ENCODE results near the gene SHROOM3.

The SHROOM3 gene

DNA sequence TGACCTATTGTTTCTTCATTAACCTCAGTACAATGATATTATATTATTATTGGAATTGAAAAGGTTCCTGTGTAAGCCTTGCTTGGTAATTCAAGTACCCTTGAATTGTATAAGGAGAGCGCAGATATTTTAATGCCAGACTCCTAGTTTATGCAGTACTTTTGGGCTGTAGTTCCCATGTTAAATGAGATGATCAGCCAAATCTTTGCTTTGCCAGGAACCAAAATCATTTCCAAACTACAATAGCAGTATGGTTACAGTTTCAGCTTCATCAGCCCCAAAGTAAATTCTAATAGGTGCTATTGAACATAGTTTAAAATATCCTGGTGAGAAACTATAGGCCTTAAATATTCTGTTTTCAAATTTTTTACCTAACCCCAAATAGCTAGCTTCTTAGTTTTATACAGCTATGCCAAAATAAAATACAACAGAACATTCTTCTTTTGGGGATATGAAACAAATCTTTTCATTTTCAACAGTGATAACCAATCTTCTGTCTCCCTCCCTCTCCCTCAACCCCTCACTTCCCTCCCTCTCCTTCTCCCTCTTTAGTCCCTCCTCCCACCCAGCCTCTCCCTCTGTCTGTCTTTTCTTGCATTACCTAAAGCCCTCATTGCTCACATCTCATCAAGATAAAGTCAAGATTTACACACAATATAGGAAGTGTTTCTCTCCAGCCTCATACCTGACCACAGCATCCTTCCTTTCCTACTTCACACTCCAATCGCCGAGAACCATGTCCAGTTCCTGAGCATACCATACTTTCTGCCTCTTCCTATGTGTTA lies 190.1 kb downstream of the SHROOM3 start:
- no peak for DNase-seq (ENCODE audit: low spot score)

DNA sequence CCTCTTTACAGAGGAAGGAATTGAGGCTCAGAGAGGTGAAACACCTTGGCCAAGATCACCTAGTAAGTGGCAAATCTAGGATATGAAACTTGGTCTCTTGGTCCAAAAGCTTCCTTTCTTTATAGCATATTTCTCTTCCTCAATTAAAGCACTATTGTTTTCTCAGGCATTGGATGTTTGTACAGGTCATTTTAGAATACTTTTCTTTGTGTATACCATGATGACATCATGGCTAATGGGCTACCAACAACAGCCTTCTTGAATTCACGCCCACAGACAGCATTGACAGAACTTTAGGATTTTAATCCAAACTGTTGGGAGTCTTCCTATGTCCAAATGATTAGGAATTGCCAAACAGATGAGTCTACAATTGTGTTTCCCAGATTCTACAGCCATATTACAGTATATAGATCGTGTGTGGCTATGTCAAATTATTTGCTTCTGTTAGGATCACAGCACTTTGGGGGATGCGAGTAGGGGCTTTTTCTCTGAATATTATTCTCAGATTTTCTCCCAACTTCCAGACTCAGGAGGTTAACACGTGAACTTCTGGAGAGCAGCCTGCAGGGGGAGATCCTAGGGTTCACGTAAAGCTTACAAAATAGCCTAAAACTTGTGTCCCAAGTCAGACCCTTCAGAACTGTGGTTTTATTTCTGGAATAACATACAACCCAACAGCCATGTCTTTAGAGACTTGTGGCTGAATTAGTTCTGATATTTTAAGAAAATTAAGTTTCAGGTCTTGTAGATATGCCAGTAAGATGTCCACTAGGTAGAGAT lies 191.8 kb downstream of the SHROOM3 start:
- DNase-seq (ENCODE audit: low spot score), result no peak

DNA sequence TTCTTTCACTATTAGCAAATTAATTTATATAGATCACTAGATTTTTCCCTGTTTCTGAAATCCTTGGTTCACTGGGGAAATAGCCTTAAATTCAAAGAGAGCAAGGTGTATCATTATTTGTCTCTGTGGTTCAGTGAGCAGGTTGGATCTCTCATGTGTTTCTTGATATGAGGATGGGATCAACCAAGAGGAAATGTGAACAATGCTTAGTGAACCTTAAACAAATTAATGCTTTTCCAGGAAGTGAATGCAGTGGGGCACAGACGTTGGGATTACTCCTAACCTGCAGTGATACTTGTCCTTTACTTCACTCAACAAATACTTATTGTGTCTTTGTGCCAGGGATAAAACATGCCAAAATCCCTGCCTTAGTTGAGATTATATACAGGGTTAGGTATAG lies 193.2 kb downstream of the SHROOM3 start:
- DNase-seq (ENCODE audit: low spot score), result no peak

DNA sequence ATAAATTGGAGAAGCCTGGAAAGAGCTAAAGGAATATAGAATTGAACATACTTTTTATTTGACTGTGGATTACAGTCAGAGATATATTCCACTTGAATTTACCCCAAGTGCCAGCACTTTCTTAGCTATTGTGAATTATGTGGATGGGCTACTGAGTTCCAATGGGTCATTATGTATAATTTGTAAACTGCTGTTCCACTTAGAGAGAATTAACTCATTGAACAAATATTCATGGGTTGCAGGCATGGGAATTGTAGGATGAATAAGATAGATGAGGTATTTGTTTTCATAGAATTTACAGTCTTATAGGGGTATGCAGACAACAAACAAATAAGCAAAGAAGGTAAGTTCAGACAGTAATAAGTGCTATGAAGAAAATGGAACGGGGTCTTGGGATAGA lies 195.7 kb downstream of the SHROOM3 start:
- no peak for DNase-seq (ENCODE audit: low spot score)

DNA sequence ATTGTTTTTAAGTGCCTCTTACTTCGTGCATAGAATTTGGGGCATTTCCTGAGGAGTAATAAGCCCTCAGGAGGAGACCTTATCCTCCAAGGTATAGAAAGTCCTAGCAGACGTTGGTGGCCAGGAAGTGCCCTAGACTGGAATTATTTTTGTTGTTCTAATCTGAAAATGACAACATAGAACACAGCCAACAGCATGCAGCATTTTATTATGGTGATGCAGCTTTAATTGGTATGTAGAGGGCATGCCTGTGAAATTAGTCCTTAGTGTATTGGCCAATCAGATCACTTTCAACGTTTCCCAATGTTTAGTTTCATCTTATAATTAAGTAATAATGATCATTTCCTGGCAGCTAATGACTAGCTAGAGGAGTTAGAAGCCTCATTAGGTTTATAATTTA lies 199.2 kb downstream of the SHROOM3 start:
- peak; percentile 68 for DNase-seq (ENCODE audit: low spot score)

DNA sequence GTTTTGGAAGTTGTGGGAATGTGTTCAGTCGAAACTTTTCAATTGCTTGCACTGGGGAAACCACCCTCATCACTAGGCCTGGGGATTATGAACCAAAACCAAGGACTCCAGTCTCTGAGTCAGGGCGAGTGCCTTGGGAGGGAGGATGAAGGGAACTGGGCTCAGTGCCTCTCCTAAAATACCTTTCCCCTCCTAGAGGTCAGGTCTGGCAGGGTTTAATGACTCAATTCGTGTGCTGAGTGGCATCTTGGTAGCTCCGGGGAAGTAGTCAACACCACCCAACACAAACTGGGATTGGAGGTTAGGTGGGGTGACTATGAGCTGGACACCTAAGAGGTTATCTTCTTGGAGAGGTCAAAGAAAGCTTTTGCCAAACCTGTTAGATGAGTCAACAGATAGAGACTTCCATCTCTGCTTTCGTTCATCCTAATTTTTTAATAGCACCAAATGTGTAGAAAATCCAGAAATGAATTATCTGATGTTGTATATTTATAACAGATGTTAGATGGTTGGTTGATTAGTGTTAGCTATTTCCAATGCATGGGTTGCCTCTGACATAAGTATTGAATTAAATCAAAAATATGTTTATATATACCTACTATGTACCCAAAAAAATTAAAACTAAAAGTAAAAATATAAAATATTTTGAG lies 202.8 kb downstream of the SHROOM3 start:
- DNase-seq (ENCODE audit: low spot score), result no peak

DNA sequence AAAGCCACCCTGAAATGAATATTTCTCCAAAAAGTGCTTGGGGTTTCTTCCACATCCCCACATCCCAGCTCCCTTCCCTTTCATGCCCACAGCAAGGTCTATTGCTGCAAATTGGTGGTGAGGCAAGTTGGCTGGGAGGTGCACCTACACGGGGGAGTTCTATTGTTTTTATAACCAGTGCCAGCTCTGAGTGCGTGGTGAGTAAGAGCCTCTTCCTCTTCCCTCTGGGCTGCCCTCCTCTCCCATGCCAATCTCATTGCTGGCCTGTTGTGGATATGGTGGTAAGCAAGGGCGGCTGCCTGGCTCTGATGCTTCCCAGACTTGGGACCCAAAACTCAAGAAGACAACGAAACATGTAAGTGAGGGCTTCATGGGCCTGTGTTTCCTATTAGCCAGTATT lies 204.3 kb downstream of the SHROOM3 start:
- DNase-seq (ENCODE audit: low spot score), result no peak

DNA sequence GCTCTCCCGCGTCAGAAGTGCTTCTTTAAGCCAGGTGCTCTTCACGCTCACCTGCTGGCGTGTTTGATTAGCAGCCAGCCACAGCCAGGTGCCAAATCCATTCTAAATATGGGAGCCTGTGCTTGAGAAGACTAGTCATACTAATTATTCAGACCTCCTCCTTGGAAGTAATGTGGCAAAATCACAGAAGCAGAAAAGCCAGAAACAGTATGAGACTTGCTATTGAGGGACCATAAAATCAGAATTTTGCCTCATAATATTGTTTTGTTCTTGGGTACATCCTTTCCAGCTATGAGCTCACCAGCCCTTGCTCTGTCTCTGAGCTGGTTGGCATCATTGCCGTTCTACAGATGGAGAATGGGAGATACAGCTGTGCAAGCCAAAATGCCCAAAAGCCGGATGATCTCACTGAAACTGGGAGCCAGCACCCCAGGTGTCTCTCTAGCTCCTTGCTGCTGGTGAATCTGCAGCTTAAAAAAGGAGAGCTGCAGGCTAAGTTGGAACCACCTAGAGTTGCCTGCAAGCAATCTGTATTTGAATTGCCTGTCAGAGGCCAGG lies 205.4 kb downstream of the SHROOM3 start:
- DNase-seq (ENCODE audit: low spot score), result no peak

DNA sequence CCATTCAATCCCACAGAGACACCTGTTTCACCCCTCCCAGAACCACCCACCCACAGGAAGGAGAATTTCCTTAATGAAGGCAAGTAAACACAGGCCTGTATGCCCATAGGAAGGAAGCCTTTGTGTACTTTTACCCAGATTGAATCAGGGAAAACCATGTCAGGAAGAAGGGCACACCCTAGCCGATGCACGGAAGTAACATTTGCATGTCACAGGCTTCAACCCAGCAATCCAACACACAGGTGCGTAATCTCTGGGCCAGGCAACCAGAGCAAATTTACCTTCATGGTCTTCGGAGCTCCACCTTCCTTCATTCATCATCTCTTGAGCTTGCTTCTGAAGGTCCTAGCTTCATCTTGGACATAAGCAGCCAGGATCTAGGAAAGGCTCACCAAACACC lies 206.3 kb downstream of the SHROOM3 start:
- DNase-seq (ENCODE audit: low spot score), result no peak

DNA sequence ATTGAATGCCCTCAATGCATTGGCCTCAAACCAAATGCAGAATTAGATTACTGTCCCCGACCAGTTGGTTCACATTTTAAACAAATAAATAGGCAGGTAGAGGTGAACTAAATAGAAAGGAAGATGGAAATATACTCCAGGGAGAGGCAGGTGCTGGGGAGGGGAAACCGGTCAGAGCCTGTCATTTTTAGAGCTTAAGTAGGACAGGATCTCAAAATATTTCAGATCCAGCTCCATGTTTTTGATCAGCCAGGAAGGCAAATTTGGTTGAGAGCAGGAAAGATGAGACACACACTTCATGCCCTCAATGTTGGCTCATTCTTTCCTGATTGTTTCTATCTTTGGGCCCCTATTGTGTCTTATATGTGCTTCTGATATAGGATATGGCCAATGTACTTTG lies 206.7 kb downstream of the SHROOM3 start:
- DNase-seq (ENCODE audit: low spot score), result no peak

DNA sequence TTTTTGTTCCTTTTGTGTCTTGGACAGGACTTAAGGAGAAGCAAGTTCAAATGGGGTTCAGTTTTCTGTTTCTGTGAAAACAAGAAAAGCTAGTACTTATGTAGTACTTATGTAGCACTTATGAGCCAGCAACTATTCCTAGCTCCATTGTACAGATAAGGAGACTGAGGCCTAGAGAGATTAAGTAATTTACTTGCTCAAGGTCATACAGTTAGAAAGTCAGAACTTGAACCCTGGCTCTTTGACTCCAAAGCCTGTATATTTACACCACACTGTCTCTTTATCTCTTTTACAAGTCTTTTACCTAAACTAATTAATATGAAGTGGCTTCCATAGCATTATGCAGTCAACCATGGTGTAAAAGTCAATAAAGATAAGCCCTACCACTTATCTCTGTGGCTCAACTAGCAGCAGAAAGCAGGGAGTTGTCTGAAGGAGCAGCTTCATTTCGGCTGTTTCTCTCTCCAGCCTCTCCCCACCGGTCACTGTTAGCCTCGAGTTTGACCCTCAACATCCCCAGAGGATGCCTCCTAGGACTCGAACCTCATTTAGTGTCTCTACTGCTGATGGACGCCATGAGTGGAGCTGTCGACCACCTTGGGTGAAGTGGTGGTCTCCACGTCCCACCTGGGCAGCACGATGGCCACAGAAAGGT lies 209.9 kb downstream of the SHROOM3 start:
- DNase-seq (ENCODE audit: low spot score), result no peak

DNA sequence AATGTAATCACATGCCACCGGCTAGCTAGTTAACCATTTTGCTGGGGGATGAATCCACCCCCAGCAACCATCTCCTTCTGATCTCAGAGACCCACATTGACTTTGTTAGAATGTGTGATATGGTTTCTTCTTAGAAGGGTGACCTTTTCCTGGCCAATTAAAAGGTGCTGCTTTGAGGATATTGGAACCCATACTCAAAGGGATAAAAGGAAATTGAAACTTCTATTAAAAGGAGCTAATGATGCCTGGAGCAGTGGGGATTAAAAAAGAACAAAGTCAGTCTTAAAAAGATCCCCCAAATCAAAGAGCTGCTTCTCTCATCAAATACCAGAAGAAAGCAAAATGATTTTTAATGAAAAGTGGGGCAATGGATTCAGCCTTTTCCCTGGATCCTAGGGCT lies 214.1 kb downstream of the SHROOM3 start:
- DNase-seq (ENCODE audit: low spot score), result no peak

DNA sequence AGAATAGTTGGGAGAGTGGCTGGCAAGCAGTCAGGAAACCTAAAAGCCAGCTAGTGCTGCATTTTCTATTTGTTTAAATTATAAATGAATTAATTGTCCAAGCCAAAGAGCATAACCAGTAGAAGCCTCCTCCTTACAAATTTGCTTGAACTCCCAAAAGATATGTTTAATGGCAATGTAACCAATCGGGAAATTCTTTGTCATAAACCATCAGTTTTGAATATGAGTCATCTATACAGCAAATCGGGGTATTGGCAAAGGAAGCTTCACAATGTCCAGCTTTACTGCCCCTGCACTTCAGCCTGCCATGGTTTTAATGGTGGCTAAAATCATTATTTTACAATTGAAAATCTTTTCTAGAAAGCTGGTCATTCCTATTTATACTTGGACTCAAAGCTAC lies 216.6 kb downstream of the SHROOM3 start:
- no peak for DNase-seq (ENCODE audit: low spot score)

DNA sequence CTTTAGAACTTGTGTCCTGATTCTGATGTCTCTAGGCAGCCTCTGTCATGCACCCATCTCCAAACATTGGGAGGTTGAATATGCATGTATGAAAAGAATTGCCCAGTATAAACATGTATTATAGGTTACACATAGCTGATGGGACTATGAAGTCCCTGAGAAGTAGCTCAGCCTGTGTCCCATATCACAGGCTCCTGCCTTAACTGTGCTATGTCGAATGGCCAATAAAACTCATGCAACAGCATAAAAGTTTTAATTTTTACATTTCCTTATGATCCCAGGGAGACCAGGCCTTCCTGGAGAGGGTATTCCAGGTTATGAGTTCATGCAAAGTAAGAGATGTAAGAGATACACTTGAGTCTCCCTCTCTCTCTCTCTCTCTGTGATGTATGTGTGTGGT lies 217.4 kb downstream of the SHROOM3 start:
- no peak for DNase-seq (ENCODE audit: low spot score)

DNA sequence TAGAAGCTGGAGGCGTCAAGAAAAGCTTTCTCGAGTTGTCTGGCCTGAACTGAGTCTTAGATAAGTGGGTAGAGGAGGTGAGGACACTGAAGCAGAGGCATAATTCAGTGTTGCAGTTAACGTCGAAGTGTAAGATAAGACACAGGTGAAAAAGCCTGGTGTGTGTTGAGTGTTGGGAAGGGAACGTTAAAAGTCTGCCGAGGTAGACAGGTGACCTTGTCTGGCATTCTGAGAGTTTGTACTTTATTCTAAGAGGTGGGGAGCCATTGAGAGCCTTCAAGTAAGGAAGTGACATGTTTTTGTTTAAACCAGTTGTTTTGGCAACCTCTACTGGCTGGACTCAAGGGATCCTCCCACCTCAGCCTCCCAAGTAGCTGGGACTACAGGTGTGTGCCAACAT lies 219.1 kb downstream of the SHROOM3 start:
- no peak for DNase-seq (ENCODE audit: low spot score)

DNA sequence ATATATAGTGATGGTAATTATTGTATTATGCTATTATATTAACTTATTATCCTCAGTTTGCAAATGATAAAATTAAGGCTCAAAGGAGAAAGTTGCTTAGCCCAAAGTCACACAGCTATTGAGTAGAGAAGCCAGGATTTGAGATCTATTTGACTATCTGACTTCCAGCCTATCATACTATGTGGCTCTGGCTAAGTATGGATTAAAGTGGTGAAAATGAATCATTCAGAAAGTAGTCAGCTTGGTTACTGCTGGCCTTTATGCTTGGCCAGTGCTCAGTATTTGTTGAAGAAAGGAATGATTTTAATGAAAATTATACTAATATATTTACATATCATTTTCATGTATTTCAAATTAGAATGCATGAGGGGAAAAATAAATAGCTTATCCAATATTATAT lies 219.8 kb downstream of the SHROOM3 start:
- no peak for DNase-seq (ENCODE audit: low spot score)

DNA sequence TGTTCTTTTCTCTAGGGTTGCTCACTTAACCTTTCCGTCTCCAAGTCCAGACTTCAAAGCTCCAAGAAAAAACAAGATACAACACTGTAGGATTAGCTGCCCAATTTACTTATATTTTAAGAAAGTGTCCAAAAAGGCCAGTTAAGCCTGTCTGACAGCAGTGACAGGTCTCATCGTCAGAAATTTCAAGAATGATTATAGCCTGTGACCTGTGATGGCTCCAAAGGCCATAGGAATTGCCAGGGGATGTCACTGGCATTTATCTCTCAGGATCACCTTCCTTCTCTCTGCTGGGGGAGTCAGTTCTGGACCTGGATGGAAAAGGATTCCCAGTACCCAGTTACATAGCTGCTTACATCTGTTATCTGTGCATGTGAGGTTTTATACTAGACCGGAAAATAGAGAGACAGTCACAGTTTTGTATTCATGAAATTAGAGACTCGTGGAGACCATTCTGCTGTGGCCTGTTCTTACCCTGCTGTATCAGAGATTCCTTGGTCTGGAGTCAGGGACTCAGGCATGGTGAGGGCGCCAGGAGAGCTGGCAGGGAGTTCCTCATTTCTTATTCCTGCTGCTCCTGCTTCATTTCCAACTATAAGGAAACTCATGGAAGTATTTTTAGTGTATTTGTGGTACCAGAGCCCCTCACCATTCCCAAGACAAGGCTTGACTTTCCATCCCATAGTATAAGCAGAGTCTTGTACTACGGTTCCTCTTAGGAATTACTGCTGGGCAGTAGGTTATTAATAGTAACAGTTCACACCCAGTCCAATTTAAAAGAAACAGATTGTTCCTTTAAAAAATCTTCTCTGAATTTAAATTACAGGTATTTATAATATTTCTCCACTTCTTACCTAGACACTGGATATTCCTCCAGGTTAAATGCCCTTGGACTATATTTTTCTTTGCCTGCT lies 220.8 kb downstream of the SHROOM3 start:
- no peak for DNase-seq (ENCODE audit: low spot score)

DNA sequence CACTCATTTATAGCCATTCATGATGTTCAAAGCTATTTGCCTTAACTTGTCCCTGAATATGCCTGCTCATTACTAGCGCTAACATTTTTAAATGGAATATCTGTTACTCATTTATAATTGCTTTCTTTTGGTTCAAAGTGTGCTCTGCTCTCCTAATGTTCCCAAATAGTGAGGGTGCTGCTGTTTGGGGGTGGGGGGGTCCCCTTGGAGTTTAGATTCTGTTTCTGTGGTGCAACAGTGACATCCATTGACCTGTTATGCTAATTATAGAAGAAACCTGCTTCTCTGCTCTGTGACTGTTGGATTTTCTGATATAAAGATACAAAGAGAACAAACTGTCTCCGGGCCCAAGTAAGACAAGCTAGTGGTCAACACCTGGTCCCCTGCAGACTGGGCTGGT lies 222.4 kb downstream of the SHROOM3 start:
- no peak for DNase-seq (ENCODE audit: low spot score)

DNA sequence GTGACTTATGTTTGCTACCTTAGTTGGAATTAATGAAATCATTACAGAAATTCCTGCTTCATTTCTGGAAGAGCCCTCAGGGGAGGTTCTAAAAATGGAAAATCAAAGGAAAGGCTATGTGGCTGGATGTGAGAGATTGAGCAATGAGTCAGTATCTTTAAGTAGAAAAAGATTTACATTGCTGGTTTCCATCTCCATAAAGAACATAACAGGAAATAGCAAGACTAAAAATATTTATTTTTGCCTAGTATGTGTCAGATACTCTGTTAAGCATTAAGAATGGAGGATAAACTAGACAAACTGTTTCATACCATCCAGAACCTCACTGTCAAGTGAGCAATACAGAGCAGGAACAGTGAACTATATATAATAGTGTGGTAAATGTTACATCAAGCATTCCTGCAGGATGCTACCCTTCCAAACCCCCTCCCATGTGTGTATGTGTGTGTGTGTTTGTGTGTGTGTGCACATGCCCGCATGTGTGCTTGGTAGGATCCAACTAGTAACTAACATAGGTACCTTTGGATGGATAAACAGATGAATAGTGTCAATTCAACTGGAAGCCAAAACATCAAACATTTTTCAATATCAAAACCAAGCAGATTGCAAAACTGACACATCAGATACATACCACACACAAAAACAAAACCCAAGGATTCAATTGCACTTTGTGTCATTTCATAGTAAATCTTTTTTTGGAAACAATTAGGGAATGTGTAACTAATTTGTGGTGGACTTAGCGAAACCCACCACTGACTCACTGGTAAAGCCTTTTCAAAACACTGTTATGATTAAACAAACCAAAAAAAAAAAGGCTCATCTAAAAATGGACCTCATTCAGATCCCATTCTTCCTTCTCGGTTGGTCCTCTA lies 223.4 kb downstream of the SHROOM3 start:
- DNase-seq (ENCODE audit: low spot score), result peak; percentile 47

DNA sequence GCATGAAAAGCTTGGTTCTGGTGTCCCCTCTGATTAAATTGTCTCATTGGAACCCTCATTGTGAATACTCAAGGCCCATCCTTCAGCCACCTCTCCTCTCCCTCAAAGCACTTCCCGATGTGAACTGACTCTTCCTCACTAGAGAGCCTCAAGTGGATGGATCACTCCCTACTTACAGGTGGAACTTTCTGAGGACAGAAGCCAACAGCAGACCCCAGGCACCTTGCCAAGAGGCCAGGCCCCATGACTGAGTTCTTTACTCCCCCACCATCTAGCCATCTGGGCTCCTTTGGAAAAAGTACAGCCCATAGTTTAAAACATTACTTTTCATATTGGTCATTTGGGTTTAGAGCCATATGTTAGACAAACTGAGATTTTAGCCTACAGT lies 224.1 kb downstream of the SHROOM3 start:
- no peak for DNase-seq (ENCODE audit: low spot score)
